G401.6 (cell line): ENCODE results near the gene COQ5.
A peak's percentile ranks its signal among the peaks of the same experiment; 100 is the strongest.

Experiments used
- FAIRE-seq: peaks from 2 replicates; lab custom pipeline; 2012; peaks lifted over from hg19 to GRCh38; lab: Jason Lieb, UNC

Gene COQ5

DNA sequence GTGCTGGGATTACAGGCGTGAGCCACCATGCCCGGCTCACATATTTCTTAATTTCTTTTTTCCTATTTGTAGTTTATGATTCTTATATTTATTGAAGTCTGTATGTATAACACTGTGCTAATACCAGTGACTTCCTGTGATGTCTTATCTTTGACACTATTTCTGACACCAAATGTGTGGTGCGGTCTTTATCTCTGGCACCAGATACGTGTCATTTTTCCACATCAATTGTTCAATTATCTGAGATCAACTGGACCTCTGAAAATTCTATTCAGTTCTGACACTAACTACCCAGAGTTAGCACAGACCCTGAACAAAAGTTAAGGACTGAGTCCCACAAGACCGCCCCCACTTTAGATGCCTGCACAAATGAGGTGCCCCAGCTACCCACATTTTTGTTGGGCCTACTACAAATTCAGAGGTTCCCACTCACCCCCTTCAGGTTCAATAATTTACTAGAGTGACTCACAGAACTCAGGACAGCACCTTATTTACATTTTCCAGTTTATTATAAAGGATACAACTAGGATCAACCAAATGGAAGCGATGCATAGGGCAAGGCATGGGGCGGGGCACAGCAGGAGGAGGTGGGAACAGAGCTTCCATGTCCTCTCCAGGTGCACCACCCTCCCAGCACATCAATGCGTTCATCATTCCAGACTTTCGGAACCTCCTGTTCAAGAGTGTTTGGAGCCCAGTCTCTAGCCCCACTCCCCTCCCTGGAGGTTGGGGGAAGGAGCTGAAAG, 47.8 kb downstream of the COQ5 start:
- no peak for FAIRE-seq

GRCh38 chr12:120480211-120480610, 48.7 kb downstream of the COQ5 start:
- no peak for FAIRE-seq

DNA sequence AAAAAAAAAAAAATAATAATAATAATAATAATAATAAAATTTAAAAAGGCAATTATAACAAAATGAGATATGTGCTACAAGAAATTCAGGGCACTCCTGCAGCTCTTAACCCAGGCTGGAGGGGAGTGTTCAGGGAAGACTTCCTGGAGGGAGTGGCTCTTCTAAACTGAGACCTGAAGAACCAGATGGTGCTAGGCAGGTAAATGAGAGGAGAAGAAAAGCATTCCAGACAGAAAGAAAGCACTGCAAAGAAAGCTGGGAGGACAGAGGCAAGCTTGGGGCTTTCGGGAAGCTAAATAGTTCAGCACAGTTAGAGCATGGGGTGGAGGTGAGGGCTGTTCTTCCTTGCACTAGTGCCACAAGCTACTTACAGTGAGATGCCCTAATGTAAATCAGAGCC, 49.5 kb downstream of the COQ5 start:
- FAIRE-seq, result no peak

DNA sequence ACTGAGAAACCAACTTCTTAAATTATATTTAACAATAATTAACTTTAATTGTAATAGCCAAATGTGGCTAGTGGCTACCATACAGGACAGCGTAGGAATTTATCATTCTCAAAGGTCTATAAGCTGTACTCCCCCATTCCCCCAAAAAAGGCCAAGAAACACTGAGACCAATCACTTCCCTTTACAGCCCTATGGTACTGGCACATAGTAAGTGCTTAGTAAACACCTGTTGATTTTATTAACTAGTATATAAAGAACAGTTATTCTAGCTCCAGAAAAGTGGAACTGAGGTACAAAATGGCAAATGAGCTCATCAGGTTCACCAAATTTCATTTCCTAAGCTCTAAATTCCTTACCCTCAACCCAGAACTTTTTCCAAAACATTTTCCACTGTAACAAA, 53.3 kb downstream of the COQ5 start:
- FAIRE-seq, result no peak

DNA sequence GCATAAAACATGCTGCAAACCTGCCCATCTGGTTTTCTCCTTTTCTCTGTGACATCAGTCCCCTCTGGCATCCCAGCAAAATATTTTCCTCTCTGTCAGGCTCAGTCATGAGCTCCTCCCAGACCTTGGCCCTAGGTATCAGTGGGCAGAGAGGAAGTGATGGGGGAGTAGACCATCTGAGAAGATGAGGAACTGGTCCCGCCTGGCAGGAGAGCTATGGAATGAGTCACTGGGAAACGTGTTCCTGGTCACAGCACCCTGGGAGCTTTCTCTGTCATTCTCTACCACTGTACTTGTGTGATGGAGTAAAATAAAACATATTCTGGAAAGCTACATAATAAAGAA, 54.4 kb downstream of the COQ5 start:
- no peak for FAIRE-seq

DNA sequence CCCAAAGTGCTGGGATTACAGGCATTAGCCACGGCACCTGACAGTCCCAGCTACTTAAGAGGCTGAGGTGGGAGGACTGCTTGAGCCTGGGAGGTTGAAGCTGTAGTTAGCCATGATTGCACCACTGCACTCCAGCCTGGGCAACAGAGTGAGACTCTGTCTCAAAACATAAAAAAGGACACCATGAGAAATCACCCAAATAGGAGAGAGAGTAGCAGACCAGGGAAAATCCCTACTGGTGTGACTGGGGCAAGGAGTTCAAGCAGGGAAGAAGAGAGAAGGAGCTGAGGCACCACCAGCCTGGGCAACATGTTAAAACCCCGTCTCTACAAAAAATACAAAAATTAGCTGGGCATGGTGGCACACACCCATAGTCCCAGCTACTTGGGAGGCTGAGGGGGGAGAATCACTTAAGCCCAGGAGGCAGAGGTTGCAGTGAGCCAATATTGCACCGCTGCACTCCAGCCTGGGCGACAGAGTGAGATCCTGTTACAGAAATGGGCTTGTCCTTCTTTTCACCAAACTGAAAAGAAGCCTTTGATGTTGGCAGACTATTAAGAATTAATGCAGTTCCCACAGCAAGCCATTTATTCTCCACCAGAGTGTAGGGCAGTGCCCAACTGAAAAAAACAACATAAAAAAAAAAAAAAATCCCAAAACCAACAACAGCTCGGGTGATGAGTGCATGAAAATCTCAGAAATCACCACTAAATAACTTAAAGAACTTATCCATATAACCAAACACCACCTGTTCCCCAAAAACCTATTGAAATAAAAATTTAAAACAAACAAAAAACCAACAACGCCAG, 54.9 kb downstream of the COQ5 start:
- FAIRE-seq, result no peak

- no peak for FAIRE-seq
These were observed 56.4 kb downstream of the COQ5 start for GRCh38 chr12:120472521-120472920.

DNA sequence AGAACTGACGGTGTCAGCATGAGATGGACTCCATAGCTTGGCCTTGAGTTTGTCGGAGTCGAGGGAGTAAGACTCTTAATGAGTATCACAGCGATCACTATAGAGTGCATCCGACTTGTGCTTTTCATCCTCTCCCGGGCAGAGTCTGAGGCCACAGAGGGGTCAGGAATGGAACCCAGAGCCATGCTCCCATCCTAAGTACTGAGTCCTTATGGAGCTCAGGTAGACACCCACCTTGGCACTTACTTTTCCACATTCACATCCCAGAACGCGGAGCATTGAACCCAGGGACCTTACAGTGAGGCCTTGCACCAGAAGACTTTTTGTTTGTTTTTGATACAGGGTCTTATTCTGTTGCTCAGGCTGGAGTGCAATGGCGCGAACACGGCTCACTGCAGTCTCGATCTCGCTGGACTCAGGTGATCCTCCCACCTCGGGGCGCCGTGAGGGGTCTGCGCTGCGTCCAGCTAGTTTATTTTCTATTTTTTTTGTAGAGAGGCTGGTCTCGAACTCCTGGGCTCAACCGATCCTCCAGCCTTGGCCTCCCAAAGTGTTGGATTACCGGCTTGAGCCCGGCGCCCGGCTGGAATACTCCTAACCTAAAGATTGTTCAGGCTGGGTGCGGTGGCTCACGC, 58.7 kb downstream of the COQ5 start:
- FAIRE-seq, result no peak

- FAIRE-seq, result no peak
These were observed 59.4 kb downstream of the COQ5 start, which contains the start of gene SRSF9 for GRCh38 chr12:120469450-120470149. Gene SRSF9, minus strand, starts transcription at chr12:120469748. Its CDS starts 139 bp downstream, at chr12:120469609.

DNA sequence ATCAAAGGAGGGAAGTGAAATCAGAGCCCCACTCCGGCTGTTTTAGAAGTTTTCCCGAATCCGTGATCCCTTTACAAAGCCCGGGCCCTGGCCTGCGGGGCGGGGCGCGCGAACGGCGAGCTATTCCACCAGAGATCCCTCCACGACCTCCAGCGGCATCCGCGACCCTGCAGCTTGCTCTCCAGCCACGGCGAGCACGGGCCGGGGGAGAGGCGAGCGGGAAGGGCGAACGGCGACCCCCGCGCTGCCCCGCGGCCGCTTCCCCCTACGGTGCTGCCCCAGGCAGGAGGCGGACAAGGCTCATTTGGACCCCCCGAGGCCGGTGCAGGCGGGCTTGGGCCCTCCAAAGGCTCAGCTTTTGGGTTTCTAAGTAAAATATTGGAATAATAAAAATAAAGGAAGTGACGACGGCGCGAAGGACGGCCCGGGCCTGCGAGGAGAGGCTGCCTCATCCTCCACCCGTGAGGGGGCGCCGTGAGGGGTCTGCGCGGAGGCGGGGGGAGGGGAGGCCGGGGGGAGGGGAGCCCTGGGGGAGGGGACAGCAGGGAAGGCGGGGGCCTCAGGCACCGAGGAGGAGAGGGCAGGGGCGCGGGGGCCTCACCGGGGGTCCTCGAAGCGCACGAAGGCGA, 60.0 kb downstream of the COQ5 start:
- no peak for FAIRE-seq

DNA sequence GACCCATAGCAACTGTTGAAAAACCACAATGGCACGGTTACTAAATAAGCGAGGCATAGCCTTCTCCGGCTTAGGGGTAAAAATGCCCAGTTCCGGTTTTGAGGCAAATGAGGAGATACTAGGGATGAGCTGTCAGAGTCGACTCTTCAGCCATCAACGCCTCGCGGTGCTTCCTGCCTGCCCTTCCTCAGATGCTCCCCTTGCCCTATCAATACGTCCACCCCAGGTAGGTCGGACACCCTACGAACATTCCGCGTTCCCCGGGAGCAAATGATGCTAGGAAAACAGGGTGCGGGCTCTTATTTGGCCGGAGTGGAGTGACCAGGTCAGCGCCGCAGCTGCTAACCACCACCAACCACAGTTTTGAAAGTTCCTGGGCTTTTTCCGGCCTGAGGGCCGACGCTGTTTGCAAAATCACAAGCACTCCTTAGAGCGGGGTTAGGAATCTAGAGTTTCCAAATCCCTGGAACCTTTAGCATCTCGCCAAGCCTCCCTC, 60.6 kb downstream of the COQ5 start:
- FAIRE-seq, result no peak

DNA sequence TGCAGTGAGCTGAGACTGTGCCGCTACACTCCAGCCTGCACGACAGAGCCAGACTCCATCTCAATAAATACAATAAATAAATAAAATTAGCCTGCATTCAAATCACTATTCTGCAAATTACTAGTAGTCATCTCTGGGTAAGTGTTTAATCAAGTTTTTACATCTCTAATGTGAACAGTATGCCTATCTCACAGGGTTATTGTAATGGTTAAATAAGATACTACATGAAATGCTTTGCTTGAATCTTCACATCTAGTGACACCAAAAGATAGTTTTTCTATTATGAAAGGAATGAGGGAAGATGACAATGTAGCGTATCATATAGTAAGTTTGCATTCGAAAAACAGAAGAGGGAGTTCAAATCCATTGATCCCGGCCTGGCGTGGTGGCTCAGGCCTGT, 61.5 kb downstream of the COQ5 start:
- FAIRE-seq, result no peak

- FAIRE-seq, result peak; percentile 72
These were observed 62.2 kb downstream of the COQ5 start for GRCh38 chr12:120466560-120467315.

- no peak for FAIRE-seq
These were observed 63.2 kb downstream of the COQ5 start for GRCh38 chr12:120465756-120466155.

DNA sequence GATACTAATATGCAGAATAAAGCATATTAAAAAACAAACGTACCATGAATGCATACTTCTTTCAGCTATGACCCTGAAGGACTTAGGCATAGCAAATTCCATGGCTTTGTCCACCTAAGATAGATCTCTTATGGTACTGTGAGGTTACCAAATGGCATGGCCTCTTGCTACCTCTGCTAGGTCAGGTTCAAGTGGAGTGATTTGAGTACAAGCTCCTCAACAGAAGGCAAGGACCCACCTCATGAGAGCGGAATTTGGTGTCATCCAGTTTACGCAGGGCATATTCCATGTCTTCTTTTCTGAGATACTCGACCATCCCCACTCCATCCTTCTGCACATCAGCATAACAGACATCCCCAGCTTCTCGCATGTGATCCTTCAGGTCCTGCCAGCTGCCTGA, 65.2 kb downstream of the COQ5 start:
- FAIRE-seq, result no peak

DNA sequence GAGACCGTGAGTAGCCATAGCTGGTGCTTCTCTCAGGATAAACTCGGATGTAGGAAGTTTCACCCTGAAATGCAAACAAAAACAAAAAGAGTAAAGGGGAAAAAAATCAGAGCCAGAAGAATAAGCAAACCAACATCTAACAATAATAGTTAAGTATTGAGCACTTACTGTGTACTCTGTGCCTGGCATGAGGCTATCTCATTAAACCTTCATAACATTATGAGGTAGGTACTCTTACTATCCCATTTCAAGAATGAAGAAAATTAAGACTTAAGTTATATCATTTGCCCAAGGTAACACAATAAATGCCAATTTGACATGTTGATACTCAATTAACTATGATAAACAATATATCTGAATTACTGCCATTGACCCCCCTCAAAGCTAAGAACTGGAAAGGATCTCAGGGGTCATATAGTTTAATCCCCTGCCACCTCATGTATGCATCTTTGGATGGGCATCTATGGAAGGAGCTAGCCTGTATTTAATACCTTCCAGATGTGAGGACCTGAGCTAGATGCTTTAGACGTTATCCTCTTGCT, 66.8 kb downstream of the COQ5 start:
- FAIRE-seq, result no peak

GRCh38 chr12:120460157-120460556, 68.8 kb downstream of the COQ5 start:
- no peak for FAIRE-seq

- FAIRE-seq, result no peak
These were observed 71.8 kb downstream of the COQ5 start for GRCh38 chr12:120457133-120457532.

DNA sequence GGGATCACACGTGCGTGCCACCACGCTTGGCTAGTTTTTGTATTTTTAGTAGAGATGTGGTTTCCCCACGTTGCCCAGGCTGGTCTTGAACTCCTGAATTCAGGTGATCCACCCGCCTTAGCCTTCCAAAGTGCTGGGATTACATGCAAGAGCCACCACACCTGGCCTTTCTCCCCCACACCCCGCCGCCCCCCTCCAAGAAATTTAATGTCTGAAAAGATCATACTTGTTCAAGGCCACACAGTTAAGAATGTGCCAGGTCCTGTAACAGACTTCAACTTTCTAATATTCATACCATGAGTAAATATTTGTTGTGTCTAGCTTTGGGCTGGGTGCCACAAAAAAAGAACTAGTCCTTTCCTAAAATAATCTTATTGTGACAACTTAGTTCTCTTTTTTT, 73.7 kb downstream of the COQ5 start:
- FAIRE-seq, result no peak

- FAIRE-seq, result peak; percentile 73
These were observed 75.0 kb downstream of the COQ5 start for GRCh38 chr12:120453977-120454376.
